HG03280 (cell line): ENCODE results near the gene IQCM.
"Not testable (repeated sequence)": the region's sequence is repeated elsewhere in the genome, so short reads cannot be mapped to it uniquely, and the experiment has no call there.

Source experiments
- ATAC-seq: cut with Tn5 transposase; IDR thresholded peaks from one replicate; pipeline ENCODE4 v1.9.1; 2021; ENCODE audit warnings: mild to moderate bottlenecking, moderate library complexity; ENCODE audit not compliant: unreplicated experiment

IQCM gene

GRCh38 chr4:149595500-149595899, 220.1 kb downstream of the IQCM start:
- ATAC-seq = no peak

- no peak for ATAC-seq
Measured at GRCh38 chr4:149589826-149590225, 225.8 kb downstream of the IQCM start.

- no peak for ATAC-seq
Measured at GRCh38 chr4:149584722-149585121, 230.9 kb downstream of the IQCM start.

- ATAC-seq = peak; percentile 70
Measured at GRCh38 chr4:149574971-149575370, 240.7 kb downstream of the IQCM start.

GRCh38 chr4:149572716-149573115, 242.9 kb downstream of the IQCM start:
- no peak for ATAC-seq

- no peak for ATAC-seq
Measured at GRCh38 chr4:149555799-149556198, 259.8 kb downstream of the IQCM start.

- no peak for ATAC-seq
Measured at GRCh38 chr4:149555146-149555545, 260.5 kb downstream of the IQCM start.

- ATAC-seq = no peak
Measured at GRCh38 chr4:149553959-149554520, 261.6 kb downstream of the IQCM start.

- ATAC-seq = no peak
Measured at GRCh38 chr4:149552601-149553000, 263.0 kb downstream of the IQCM start.

GRCh38 chr4:149549911-149550310, 265.7 kb downstream of the IQCM start:
- ATAC-seq = no peak

GRCh38 chr4:149534779-149535178, 280.9 kb downstream of the IQCM start:
- ATAC-seq = no peak

GRCh38 chr4:149531861-149532260, 283.8 kb downstream of the IQCM start:
- no peak for ATAC-seq

GRCh38 chr4:149523039-149523438, 292.6 kb downstream of the IQCM start:
- no peak for ATAC-seq

- no peak for ATAC-seq
Measured at GRCh38 chr4:149521611-149522425, 293.8 kb downstream of the IQCM start.

- ATAC-seq = no peak
Measured at GRCh38 chr4:149518471-149518870, 297.2 kb downstream of the IQCM start.

GRCh38 chr4:149513081-149513480, 302.6 kb downstream of the IQCM start:
- no peak for ATAC-seq

- ATAC-seq = no peak
Measured at GRCh38 chr4:149512501-149512900, 303.1 kb downstream of the IQCM start.

GRCh38 chr4:149511558-149512298, 303.9 kb downstream of the IQCM start:
- no peak for ATAC-seq

GRCh38 chr4:149507309-149507708, 308.3 kb downstream of the IQCM start:
- ATAC-seq = not testable (repeated sequence)

GRCh38 chr4:149500806-149501205, 314.8 kb downstream of the IQCM start:
- no peak for ATAC-seq

GRCh38 chr4:149499726-149500125, 315.9 kb downstream of the IQCM start:
- ATAC-seq = no peak

- no peak for ATAC-seq
Measured at GRCh38 chr4:149498246-149498645, 317.4 kb downstream of the IQCM start.
